NCI-H345 treated with DMSO at 0.1 percent for 48 hours (cell line): ENCODE measurements around the gene EEF1AKMT4.
"Not testable (repeated sequence)": the region's sequence is repeated elsewhere in the genome, so short reads cannot be mapped to it uniquely, and the experiment has no call there.

Experiments used
- DNase-seq: peaks from one replicate; lab custom pipeline; 2025; ENCODE audit not compliant: unreplicated experiment; lab: John Stamatoyannopoulos, UW

EEF1AKMT4 gene

DNA sequence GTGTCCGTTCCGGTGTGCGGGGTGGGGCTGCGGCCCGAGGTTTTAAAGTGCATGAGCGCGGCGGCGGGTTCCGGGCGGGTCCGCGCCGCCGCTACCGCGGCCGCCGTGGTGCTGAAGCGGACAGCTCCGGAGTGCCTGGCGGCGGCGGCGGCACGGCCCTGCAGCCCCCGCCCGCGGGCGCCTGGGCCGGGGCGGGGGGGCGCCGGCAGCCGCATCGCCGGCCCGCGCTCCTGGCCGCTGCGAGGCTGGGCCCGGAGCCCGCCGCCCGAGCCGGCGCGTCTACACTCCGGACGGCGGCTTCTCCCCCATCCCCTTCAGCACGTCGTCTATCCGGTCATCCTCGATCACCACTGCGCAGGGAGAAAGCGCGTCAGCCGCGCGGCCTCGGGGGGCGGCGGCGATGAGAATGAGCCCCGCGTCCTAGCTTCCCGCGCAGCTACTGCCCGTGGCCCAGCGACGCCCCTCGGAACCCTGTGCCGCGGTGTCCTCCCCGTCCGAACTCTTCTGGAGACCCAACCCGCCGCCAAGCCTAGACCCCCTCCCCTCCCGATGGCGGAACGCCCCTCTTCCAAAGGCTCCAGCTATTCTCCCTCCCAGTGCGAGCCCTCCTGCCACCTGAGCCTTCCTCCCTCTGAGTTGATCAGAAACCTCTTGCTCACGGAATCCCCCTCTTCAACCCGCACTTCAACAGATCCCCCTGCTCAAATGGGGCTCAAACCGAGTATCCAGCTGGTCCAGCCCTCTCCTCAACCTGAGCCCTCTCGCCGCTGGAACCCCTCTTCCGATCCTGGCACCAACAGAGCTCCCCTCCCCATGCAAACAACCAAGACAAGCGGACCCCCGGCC is 10.6 kb downstream of the EEF1AKMT4 start:
- DNase-seq = no peak

- DNase-seq = no peak
Observed at GRCh38 chr3:184260724-184261269, 11.3 kb downstream of the EEF1AKMT4 start.

DNA sequence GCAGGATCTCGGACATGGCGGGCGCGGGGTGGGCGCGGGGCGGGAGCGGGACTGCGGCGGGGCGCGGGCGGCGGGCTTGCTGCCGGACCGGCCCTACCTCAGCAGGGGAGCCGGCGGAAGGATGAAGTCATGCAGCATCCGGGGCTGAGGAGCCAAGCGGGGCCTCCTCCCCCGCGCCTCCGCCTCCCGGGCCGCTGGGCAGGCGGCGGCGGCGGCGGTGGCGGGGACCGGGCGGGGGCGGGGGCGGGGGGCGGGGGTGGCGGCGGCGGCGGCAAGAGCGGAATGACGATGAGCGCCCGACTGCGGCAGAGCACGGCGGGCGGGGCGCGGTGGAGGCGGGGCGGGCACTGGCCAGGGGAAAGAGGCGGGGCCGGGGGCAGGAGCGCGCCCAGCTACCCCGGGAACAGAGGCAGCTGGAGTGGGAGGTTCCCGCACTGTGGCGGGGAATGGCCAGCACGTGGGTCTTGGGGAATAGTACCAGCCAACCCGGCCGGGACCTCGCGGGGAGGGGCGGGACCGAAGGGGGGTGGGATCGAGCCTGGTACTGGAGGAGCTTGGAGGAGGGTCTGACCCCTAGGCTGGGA is 11.9 kb downstream of the EEF1AKMT4 start, which contains the start of gene CAMK2N2:
Gene CAMK2N2, minus strand, starts transcription at position 284 of the 584 bp plus-strand sequence. Its CDS starts 268 bp downstream, at position 16.
- DNase-seq = peak; percentile 94

GRCh38 chr3:184261854-184262763 is 12.6 kb downstream of the EEF1AKMT4 start:
- DNase-seq = peak; percentile 74

GRCh38 chr3:184262764-184263179 is 13.3 kb downstream of the EEF1AKMT4 start:
- no peak for DNase-seq

DNA sequence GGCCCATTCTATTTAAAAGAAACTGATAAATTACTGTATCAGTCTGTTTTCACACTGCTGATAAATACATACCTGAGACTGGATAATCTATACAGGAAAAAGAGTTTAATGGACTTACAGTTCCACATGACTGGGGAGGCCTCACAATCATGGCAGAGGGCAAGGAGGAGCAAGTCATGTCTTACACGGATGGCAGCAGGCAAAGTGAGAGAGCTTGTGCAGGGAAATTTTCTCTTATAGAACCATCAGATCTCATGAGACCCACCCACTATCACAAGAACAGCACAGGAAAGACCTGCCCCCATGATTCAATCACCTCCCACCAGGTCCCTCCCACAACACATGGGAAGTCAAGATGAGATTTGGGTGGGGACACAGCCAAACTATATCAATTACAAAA is 17.8 kb downstream of the EEF1AKMT4 start:
- not testable (repeated sequence) for DNase-seq

DNA sequence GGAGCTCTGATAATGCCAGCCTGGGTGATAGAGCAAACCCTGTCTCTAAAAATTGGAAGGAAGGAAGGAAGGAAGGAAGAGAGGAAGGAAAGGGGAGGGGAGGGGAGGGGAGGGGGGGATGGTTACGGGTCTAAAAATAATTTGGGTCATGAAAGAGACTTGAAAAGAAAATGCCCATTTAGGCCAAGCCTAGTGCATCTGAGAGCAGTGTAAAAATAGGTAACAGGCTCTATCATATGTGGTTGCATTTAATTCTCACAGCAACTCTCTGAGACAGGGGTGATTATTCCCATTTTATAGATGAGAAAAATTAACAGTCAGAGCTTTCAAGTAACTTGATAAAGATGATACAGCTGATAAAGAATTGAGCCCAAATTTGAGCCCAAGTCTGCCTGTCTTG is 22.8 kb downstream of the EEF1AKMT4 start:
- DNase-seq = no peak

GRCh38 chr3:184275381-184275701 is 25.9 kb downstream of the EEF1AKMT4 start:
- DNase-seq = no peak

GRCh38 chr3:184275961-184276910 is 26.8 kb downstream of the EEF1AKMT4 start, which contains the start of gene ECE2:
Gene ECE2, plus strand, starts transcription at chr3:184276022. Its CDS starts 132 bp downstream, at chr3:184276154.
- no peak for DNase-seq

GRCh38 chr3:184277366-184277765 is 27.9 kb downstream of the EEF1AKMT4 start:
- no peak for DNase-seq

- DNase-seq = no peak
Observed at GRCh38 chr3:184282941-184283340, 33.5 kb downstream of the EEF1AKMT4 start.

- DNase-seq = no peak
Observed at GRCh38 chr3:184283681-184284080, 34.2 kb downstream of the EEF1AKMT4 start.

- peak; percentile 52 for DNase-seq
Observed at GRCh38 chr3:184284696-184285095, 35.2 kb downstream of the EEF1AKMT4 start.

GRCh38 chr3:184289426-184289938 is 40.0 kb downstream of the EEF1AKMT4 start:
- peak; percentile 47 for DNase-seq

GRCh38 chr3:184290331-184290730 is 40.9 kb downstream of the EEF1AKMT4 start:
- DNase-seq = no peak

GRCh38 chr3:184291044-184291737 is 41.7 kb downstream of the EEF1AKMT4 start:
- DNase-seq = no peak

- no peak for DNase-seq
Observed at GRCh38 chr3:184291738-184292445, 42.4 kb downstream of the EEF1AKMT4 start.

GRCh38 chr3:184295771-184296170 is 46.3 kb downstream of the EEF1AKMT4 start:
- DNase-seq = no peak
